Measurements from ENCODE around the gene ASPA. TPM values are rescaled to one million over a fixed set of nuclear protein-coding genes. Genes with fewer than 3 reads are reported as not detected.

The ASPA gene
- total and polyA plus RNA-seq, 10 of the 15 experiments (the other 5 are each of a cell fraction or from before 2014, with no cell fraction given), result 0.04 to 0.30 TPM; not detected in 8

DNA sequence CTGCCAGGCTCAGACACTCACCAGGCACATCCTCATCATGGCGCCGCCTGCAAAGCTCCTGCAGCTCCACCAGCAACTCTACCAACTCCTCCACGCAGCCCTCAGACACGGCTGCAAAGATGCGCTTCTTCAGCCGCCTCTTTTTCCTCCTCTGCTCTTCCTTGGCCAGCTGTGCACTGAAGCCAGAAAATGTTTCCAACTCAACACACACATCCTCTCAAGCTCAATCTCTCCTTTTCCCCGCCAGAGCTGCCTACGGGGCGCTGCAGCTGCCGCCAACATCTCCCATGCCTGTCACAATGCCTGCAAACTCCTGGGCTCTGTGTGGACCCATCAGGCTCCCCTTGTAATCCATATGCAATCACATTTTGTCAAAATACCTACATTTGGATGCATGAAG lies 67.7 kb downstream of the ASPA start:
- H3K36me3 ChIP-seq (ENCODE audit: control insufficient read depth in 2 of 2, insufficient read depth in 2 of 2, low read length in 1 of 2), result peaks cover 0 to 9% of the 10 kb centered on the region in 2 experiments; a peak in 2 of 4 replicates
- no peaks in the 10 kb centered on the region for H4K20me1 ChIP-seq (ENCODE audit: control insufficient read depth, insufficient read depth)
- no peak overlapping the region for H2AFZ ChIP-seq (ENCODE audit: control insufficient read depth, low read depth, low read length)
- WGBS (ENCODE audit: insufficient coverage, insufficient replicate concordance, low lambda C conversion rate, missing lambda C conversion rate), result 91% methylated on average over 10 of the region's 10 CpGs
- H3K9ac ChIP-seq (ENCODE audit: control insufficient read depth, insufficient read depth, low read length), result no peak overlapping the region
- no peak for DNase-seq (ENCODE audit: low read depth, low spot score)
- no peak overlapping the region for H3K4me3 ChIP-seq
- no TSS peak for BruUV-seq (replicated peaks)
- ATAC-seq, result no peak
- no peak overlapping the region for H3K4me2 ChIP-seq (ENCODE audit: control insufficient read depth, insufficient read depth)
- H3K79me2 ChIP-seq (ENCODE audit: control insufficient read depth, insufficient read depth, low read length), result no peaks in the 10 kb centered on the region
- ChIA-PET POLR2A (no interaction called here), CTCF (interaction anchor here (0.6 kb wide), 1 partner anchor 78 kb away, joined by 3 read pairs; no protein-coding TSS in a partner anchor), SMC1A (ENCODE audit: uncharacterized antibody, unreplicated experiment) (no interaction called here), RAD21 (ENCODE audit: unreplicated experiment) (no interaction called here)
- no peaks in the 10 kb centered on the region for H3K9me3 ChIP-seq (replicated peaks; ENCODE audit: control insufficient read depth, insufficient read depth, low read length)
- H3K27me3 ChIP-seq (replicated peaks in 1 of 2; ENCODE audit: control insufficient read depth in 2 of 2, insufficient read depth in 2 of 2, low read length in 1 of 2), result no peaks in the 10 kb centered on the region
- no peaks in the 10 kb centered on the region for H3K4me1 ChIP-seq (ENCODE audit: control insufficient read depth, insufficient read depth, low read length)
- TF ChIP-seq CBX5 (IDR thresholded peaks at IDR 0.05; ENCODE audit: low read depth), result no peak
- TF ChIP-seq, protein P1, sequence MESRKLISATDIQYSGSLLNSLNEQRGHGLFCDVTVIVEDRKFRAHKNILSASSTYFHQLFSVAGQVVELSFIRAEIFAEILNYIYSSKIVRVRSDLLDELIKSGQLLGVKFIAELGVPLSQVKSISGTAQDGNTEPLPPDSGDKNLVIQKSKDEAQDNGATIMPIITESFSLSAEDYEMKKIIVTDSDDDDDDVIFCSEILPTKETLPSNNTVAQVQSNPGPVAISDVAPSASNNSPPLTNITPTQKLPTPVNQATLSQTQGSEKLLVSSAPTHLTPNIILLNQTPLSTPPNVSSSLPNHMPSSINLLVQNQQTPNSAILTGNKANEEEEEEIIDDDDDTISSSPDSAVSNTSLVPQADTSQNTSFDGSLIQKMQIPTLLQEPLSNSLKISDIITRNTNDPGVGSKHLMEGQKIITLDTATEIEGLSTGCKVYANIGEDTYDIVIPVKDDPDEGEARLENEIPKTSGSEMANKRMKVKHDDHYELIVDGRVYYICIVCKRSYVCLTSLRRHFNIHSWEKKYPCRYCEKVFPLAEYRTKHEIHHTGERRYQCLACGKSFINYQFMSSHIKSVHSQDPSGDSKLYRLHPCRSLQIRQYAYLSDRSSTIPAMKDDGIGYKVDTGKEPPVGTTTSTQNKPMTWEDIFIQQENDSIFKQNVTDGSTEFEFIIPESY (IDR thresholded peaks at IDR 0.05), result no peak
- TF ChIP-seq NR2C1 (IDR thresholded peaks at IDR 0.05), result no peak
- no peak for TF ChIP-seq NRF1 (conservative IDR thresholded peaks at IDR 0.05; ENCODE audit: low read depth, low read length)
- no peak for FAIRE-seq
- H3K27ac ChIP-seq (ENCODE audit: control insufficient read depth, insufficient read depth), result no peak overlapping the region
- intact Hi-C loops (cut with micrococcal nuclease; ENCODE audit: unreplicated experiment) (no loop called here), in situ Hi-C loops (cut with MboI) (no loop called here)

- ChIA-PET RAD21 (ENCODE audit: unreplicated experiment) (no interaction called here), SMC1A (ENCODE audit: uncharacterized antibody, unreplicated experiment) (no interaction called here), POLR2A (no interaction called here), CTCF (no interaction called here)
- H3K4me2 ChIP-seq (ENCODE audit: control insufficient read depth, insufficient read depth), result no peak overlapping the region
- 92% methylated on average over 5 of the region's 5 CpGs for WGBS (ENCODE audit: insufficient coverage, insufficient replicate concordance, low lambda C conversion rate, missing lambda C conversion rate)
- H3K36me3 ChIP-seq (ENCODE audit: control insufficient read depth in 2 of 2, insufficient read depth in 2 of 2, low read length in 1 of 2), result peaks cover 0 to 9% of the 10 kb centered on the region in 2 experiments; a peak in 2 of 4 replicates
- no peaks in the 10 kb centered on the region for H3K9me3 ChIP-seq (replicated peaks; ENCODE audit: control insufficient read depth, insufficient read depth, low read length)
- BruUV-seq (replicated peaks), result no TSS peak
- no peaks in the 10 kb centered on the region for H4K20me1 ChIP-seq (ENCODE audit: control insufficient read depth, insufficient read depth)
- no peak for ATAC-seq
- no peaks in the 10 kb centered on the region for H3K79me2 ChIP-seq (ENCODE audit: control insufficient read depth, insufficient read depth, low read length)
- no peak for FAIRE-seq
- H3K9ac ChIP-seq (ENCODE audit: control insufficient read depth, insufficient read depth, low read length), result no peak overlapping the region
- H3K27me3 ChIP-seq (replicated peaks in 1 of 2; ENCODE audit: control insufficient read depth in 2 of 2, insufficient read depth in 2 of 2, low read length in 1 of 2), result no peaks in the 10 kb centered on the region
- H3K4me1 ChIP-seq (ENCODE audit: control insufficient read depth, insufficient read depth, low read length), result no peaks in the 10 kb centered on the region
- no peak overlapping the region for H3K4me3 ChIP-seq
- H2AFZ ChIP-seq (ENCODE audit: control insufficient read depth, low read depth, low read length), result no peak overlapping the region
- in situ Hi-C loops (cut with MboI) (no loop called here), intact Hi-C loops (cut with micrococcal nuclease; ENCODE audit: unreplicated experiment) (no loop called here)
- no peak for DNase-seq (ENCODE audit: low read depth, low spot score)
- H3K27ac ChIP-seq (ENCODE audit: control insufficient read depth, insufficient read depth), result no peak overlapping the region
- TF ChIP-seq ZNF592 (IDR thresholded peaks at IDR 0.05) (no peak), HDAC2 (IDR thresholded peaks at IDR 0.05) (no peak), EP300 (IDR thresholded peaks at IDR 0.05; ENCODE audit: borderline replicate concordance in 1 of 2, control insufficient read depth in 1 of 2, low read depth in 2 of 2, low read length in 2 of 2) (no peak), ATF2 (IDR thresholded peaks at IDR 0.05; ENCODE audit: low read length) (no peak), EGR1 (IDR thresholded peaks at IDR 0.05; ENCODE audit: borderline replicate concordance in 1 of 2, low read depth in 2 of 2, low read length in 2 of 2) (no peak)
These were observed 68.6 kb downstream of the ASPA start for GRCh38 chr17:3544365-3544764.

Measured in GM12878 (cell line).